H1 (cell line): ENCODE measurements around the gene CCDC171. TPM values are rescaled to one million over a fixed set of nuclear protein-coding genes. Genes with fewer than 3 reads are reported as not detected.
"Not testable (repeated sequence)": the region's sequence is repeated elsewhere in the genome, so short reads cannot be mapped to it uniquely, and the experiment has no call there.

Experiments used
- CTCF ChIA-PET: fragments of 300-600 bp; sonication (Branson Sonifier 250); formaldehyde crosslinking; loops from one replicate; lab custom pipeline; 2021; ENCODE audit not compliant: partially characterized antibody; lab: Charles Lee
- POLR2A ChIA-PET: fragments of 300-600 bp; sonication (Branson Sonifier 250); formaldehyde crosslinking; loops from one replicate; lab custom pipeline; 2021; ENCODE audit warnings: inconsistent platforms; ENCODE audit not compliant: partially characterized antibody; lab: Charles Lee
- DNase-seq, 2 experiments: peaks; one replicate each; pipeline versions ENCODE4 v3.0.0 to v3.0.0-alpha.2; 2010 to 2022; ENCODE audit warnings: low spot score in 2 of 2, low read depth in 1 of 2, mixed read lengths in 1 of 2
- FAIRE-seq: peaks from 2 replicates; lab custom pipeline; 2011; peaks lifted over from hg19 to GRCh38; lab: Jason Lieb, UNC
- H2AFZ ChIP-seq: 2 replicates; pipeline ENCODE4 v1.8.1; 2012; ENCODE audit warnings: low read length, inconsistent platforms
- H2AK5ac ChIP-seq: 2 replicates; pipeline ENCODE4 v1.6.1; 2013; ENCODE audit warnings: low read depth, low read length
- H2BK120ac ChIP-seq: replicated peaks from 2 replicates; pipeline ENCODE3; 2013; ENCODE audit warnings: low read depth, low read length, inconsistent platforms
- H2BK12ac ChIP-seq: 2 replicates; pipeline ENCODE4 v1.6.1; 2013; ENCODE audit warnings: low read depth, low read length
- H2BK15ac ChIP-seq: 2 replicates; pipeline ENCODE4 v1.6.1; 2013; ENCODE audit warnings: low read length
- H2BK20ac ChIP-seq: 2 replicates; pipeline ENCODE4 v1.6.1; 2013; ENCODE audit warnings: low read length
- H2BK5ac ChIP-seq: 2 replicates; pipeline ENCODE4 v1.6.1; 2013; ENCODE audit warnings: low read depth, low read length
- H3K14ac ChIP-seq: 2 replicates; pipeline ENCODE4 v1.6.1; 2013; ENCODE audit warnings: inconsistent platforms; ENCODE audit not compliant: insufficient read length
- H3K18ac ChIP-seq: 2 replicates; pipeline ENCODE4 v1.6.1; 2013; ENCODE audit warnings: low read length; ENCODE audit errors: extremely low read depth
- H3K23ac ChIP-seq: 2 replicates; pipeline ENCODE4 v1.6.1; 2013; ENCODE audit warnings: inconsistent platforms; ENCODE audit not compliant: insufficient read length
- H3K23me2 ChIP-seq: 2 replicates; pipeline ENCODE4 v1.6.1; 2013; ENCODE audit warnings: low read depth, low read length
- H3K27ac ChIP-seq: 2 replicates; pipeline ENCODE4 v1.6.1; 2011; ENCODE audit warnings: low read depth, low read length, inconsistent platforms
- H3K27me3 ChIP-seq, 4 experiments: replicated peaks in 1 of 4; 1 replicate in 1 of 4; 2 replicates in 3 of 4; pipeline versions ENCODE4 v1.6.1 to v1.8.1; 2011 to 2013; ENCODE audit warnings: low read length in 3 of 4, mild to moderate bottlenecking in 3 of 4, inconsistent platforms in 2 of 4, mixed read lengths in 2 of 4, moderate library complexity in 1 of 4; ENCODE audit not compliant: control insufficient read depth in 3 of 4, insufficient read depth in 3 of 4; ENCODE audit errors: extremely low read depth in 1 of 4
- H3K36me3 ChIP-seq, 4 experiments: 2 replicates each; pipeline versions ENCODE4 v1.6.1 to v1.8.1; 2011 to 2013; ENCODE audit warnings: mild to moderate bottlenecking in 4 of 4, low read length in 3 of 4, moderate library complexity in 2 of 4, control low read depth in 1 of 4, inconsistent platforms in 1 of 4; ENCODE audit not compliant: insufficient read depth in 4 of 4, control insufficient read depth in 2 of 4
- H3K4ac ChIP-seq: replicated peaks from 2 replicates; pipeline ENCODE3; 2013; ENCODE audit warnings: low read length, low read depth, mixed read lengths, inconsistent platforms; ENCODE audit not compliant: insufficient read length
- H3K4me1 ChIP-seq, 4 experiments: replicated peaks in 1 of 4; 1 replicate in 1 of 4; 2 replicates in 3 of 4; pipeline versions ENCODE4 v1.6.1 to v1.8.1; 2011 to 2013; ENCODE audit warnings: low read length in 3 of 4, inconsistent platforms in 2 of 4, mixed read lengths in 1 of 4; ENCODE audit not compliant: insufficient read depth in 4 of 4, control insufficient read depth in 3 of 4
- H3K4me2 ChIP-seq, 2 experiments: 2 replicates each; pipeline versions ENCODE4 v1.6.1 to v1.8.1; 2011 to 2013; ENCODE audit warnings: low read depth in 2 of 2, low read length in 2 of 2, control low read depth in 1 of 2, inconsistent platforms in 1 of 2, mild to moderate bottlenecking in 1 of 2; ENCODE audit not compliant: insufficient read depth in 1 of 2
- H3K4me3 ChIP-seq, 4 experiments: fragments of 200-600, 300-600 bp in 1 of 4; sonication (generic), shearing (Covaris generic), sonication (Bioruptor Twin) in 1 of 4; 2 replicates each; pipeline versions ENCODE4 v1.5.1 to v1.8.1; 2011 to 2016; ENCODE audit warnings: low read length in 4 of 4, low read depth in 3 of 4, control low read depth in 2 of 4, inconsistent platforms in 2 of 4, mild to moderate bottlenecking in 2 of 4, mixed read lengths in 1 of 4, moderate library complexity in 1 of 4; ENCODE audit not compliant: insufficient read depth in 2 of 4; ENCODE audit errors: extremely low read depth in 1 of 4
- H3K56ac ChIP-seq: replicated peaks from 2 replicates; pipeline ENCODE3; 2013; ENCODE audit warnings: low read depth, mild to moderate bottlenecking, mixed read lengths, low read length, inconsistent platforms; ENCODE audit not compliant: insufficient read length
- H3K79me1 ChIP-seq: 2 replicates; pipeline ENCODE4 v1.6.1; 2013; ENCODE audit warnings: low read depth, low read length, control low read depth
- H3K79me2 ChIP-seq, 2 experiments: 2 replicates each; pipeline versions ENCODE4 v1.6.1 to v1.8.1; 2012 to 2013; ENCODE audit warnings: low read length in 2 of 2, mild to moderate bottlenecking in 2 of 2, inconsistent platforms in 1 of 2; ENCODE audit not compliant: insufficient read depth in 2 of 2, control insufficient read depth in 1 of 2
- H3K9ac ChIP-seq, 4 experiments: replicated peaks in 1 of 4; 1 replicate in 1 of 4; 2 replicates in 3 of 4; pipeline versions ENCODE4 v1.6.1 to v1.8.1; 2011 to 2013; ENCODE audit warnings: low read depth in 3 of 4, low read length in 3 of 4, control low read depth in 2 of 4, mild to moderate bottlenecking in 2 of 4, moderate library complexity in 2 of 4, inconsistent platforms in 1 of 4; ENCODE audit errors: extremely low read depth in 1 of 4
- H3K9me3 ChIP-seq, 2 experiments: 2 replicates each; pipeline versions ENCODE4 v1.6.1 to v1.8.1; 2012 to 2013; ENCODE audit warnings: mild to moderate bottlenecking in 2 of 2, moderate library complexity in 2 of 2, control low read depth in 1 of 2, inconsistent platforms in 1 of 2, low read depth in 1 of 2, low read length in 1 of 2, mixed read lengths in 1 of 2; ENCODE audit not compliant: insufficient read depth in 2 of 2
- H4K20me1 ChIP-seq, 2 experiments: replicated peaks in 1 of 2; 2 replicates each; pipeline versions ENCODE3 to v1.8.1; 2011 to 2013; ENCODE audit warnings: inconsistent platforms in 2 of 2, low read length in 2 of 2, mild to moderate bottlenecking in 1 of 2; ENCODE audit not compliant: insufficient read depth in 2 of 2, control insufficient read depth in 1 of 2
- H4K5ac ChIP-seq: 2 replicates; pipeline ENCODE4 v1.6.1; 2013; ENCODE audit warnings: low read length, low read depth, mixed read lengths, inconsistent platforms; ENCODE audit not compliant: insufficient read length
- H4K8ac ChIP-seq: 2 replicates; pipeline ENCODE4 v1.8.0; 2013; ENCODE audit warnings: mild to moderate bottlenecking, moderate library complexity, low read length, inconsistent platforms; ENCODE audit not compliant: insufficient read depth; ENCODE audit errors: extremely low read depth
- H4K91ac ChIP-seq: replicated peaks from 2 replicates; pipeline ENCODE3; 2013; ENCODE audit warnings: low read length, mixed read lengths, inconsistent platforms; ENCODE audit not compliant: insufficient read length
- WGBS, 2 experiments: shearing (Covaris generic) in 1 of 2; methylation state at CpG; one replicate each; pipeline versions ENCODE4 v1.1.6 to v1.1.7; 2013 to 2015; ENCODE audit warnings: low lambda C conversion rate in 2 of 2, mixed read lengths in 2 of 2, inconsistent platforms in 1 of 2, low coverage in 1 of 2, missing lambda C conversion rate in 1 of 2; ENCODE audit not compliant: insufficient replicate concordance in 2 of 2, insufficient coverage in 1 of 2, insufficient read length in 1 of 2; ENCODE audit errors: extremely low coverage in 1 of 2, missing lambda C conversion rate in 1 of 2; 5-methylcytosine and 5-hydroxymethylcytosine counted together
- polyA plus RNA-seq, 7 experiments: library from polyadenylated mRNA; depleted of rRNA in 3 of 7; stranded (reverse) in 5 of 7; unstranded in 2 of 7; fragments of >200 nt in 5 of 7; fragments of 200-250 nt in 2 of 7; gene quantifications; 1 replicate in 5 of 7; 2 replicates in 1 of 7; 4 replicates in 1 of 7; pipeline versions ENCODE4 v1.2.1 to v1.2.3, GENCODE V29; 2011 to 2013; ENCODE audit warnings: missing spikeins in 2 of 7, mixed read lengths in 2 of 7
- total RNA-seq: library from RNA; stranded (reverse); fragmentation: NEBNext Ultra II Directional; extraction: Animal tissue kit (Norgen Biotek cat#: 25700); gene quantifications from 2 replicates; pipeline ENCODE4 v1.2.1, GENCODE V29; 2021

CCDC171 gene
- total and polyA plus RNA-seq, 2 of the 8 experiments (the other 6 are each of a cell fraction or from before 2014, with no cell fraction given) = 0.83 to 2.3 TPM

GRCh38 chr9:15592940-15593339, 40.1 kb downstream of the CCDC171 start:
- FAIRE-seq, H3K27ac ChIP-seq, H3K14ac ChIP-seq, H3K56ac ChIP-seq, H4K20me1 ChIP-seq, H4K5ac ChIP-seq, H3K23ac ChIP-seq, H3K79me2 ChIP-seq, H3K23me2 ChIP-seq, H3K79me1 ChIP-seq, H2BK120ac ChIP-seq, H2BK5ac ChIP-seq, H3K4me2 ChIP-seq, H2BK12ac ChIP-seq, H3K18ac ChIP-seq, H3K4ac ChIP-seq, H3K4me3 ChIP-seq, H3K9ac ChIP-seq, H2BK15ac ChIP-seq, H2AFZ ChIP-seq, H3K27me3 ChIP-seq, H4K8ac ChIP-seq, H3K4me1 ChIP-seq, H2BK20ac ChIP-seq, DNase-seq, H2AK5ac ChIP-seq, H3K9me3 ChIP-seq, H4K91ac ChIP-seq, H3K36me3 ChIP-seq: not testable (repeated sequence)
- CTCF ChIA-PET = interaction anchor here (0.7 kb wide), 1 partner anchor 29 kb away, joined by 4 read pairs; no protein-coding TSS in a partner anchor
- POLR2A ChIA-PET = interaction anchor here (1.5 kb wide), 1 partner anchor 19 kb away, joined by 3 read pairs; no protein-coding TSS in a partner anchor
- 63% methylated on average over 1 of the region's 1 CpG; no CpG with 5 or more reads in 1 of the 2 experiments for WGBS, 2 experiments

GRCh38 chr9:15600666-15601330, 48.0 kb downstream of the CCDC171 start:
- H3K56ac ChIP-seq, H3K23me2 ChIP-seq: not testable (repeated sequence)

More at GRCh38 chr9:15600666-15601330, 48.0 kb downstream of the CCDC171 start:
- DNase-seq, H3K36me3 ChIP-seq, H3K9ac ChIP-seq, H4K91ac ChIP-seq, H4K20me1 ChIP-seq, H3K79me1 ChIP-seq, H3K14ac ChIP-seq, H2BK12ac ChIP-seq, H3K18ac ChIP-seq, H3K4me1 ChIP-seq, H2AFZ ChIP-seq, H2BK20ac ChIP-seq, H2BK5ac ChIP-seq, H4K8ac ChIP-seq, H2BK120ac ChIP-seq, H3K4me2 ChIP-seq, FAIRE-seq, H3K23ac ChIP-seq, H4K5ac ChIP-seq, H3K27me3 ChIP-seq, H3K4ac ChIP-seq, POLR2A ChIA-PET, H2AK5ac ChIP-seq, H2BK15ac ChIP-seq, H3K27ac ChIP-seq, H3K79me2 ChIP-seq, H3K4me3 ChIP-seq: not testable (repeated sequence)
- WGBS, 2 experiments = 95% methylated on average over 18 of the region's 19 CpGs; no CpG with 5 or more reads in 1 of the 2 experiments
- CTCF ChIA-PET = interaction anchor here (1.2 kb wide), 1 partner anchor 68 kb away, joined by 7 read pairs; no protein-coding TSS in a partner anchor
- peaks cover 8 to 15% of the 10 kb centered on the region in 2 experiments; a peak in 3 of 4 replicates for H3K9me3 ChIP-seq
